ENCODE results near the gene CAPN11.

CAPN11 gene

DNA sequence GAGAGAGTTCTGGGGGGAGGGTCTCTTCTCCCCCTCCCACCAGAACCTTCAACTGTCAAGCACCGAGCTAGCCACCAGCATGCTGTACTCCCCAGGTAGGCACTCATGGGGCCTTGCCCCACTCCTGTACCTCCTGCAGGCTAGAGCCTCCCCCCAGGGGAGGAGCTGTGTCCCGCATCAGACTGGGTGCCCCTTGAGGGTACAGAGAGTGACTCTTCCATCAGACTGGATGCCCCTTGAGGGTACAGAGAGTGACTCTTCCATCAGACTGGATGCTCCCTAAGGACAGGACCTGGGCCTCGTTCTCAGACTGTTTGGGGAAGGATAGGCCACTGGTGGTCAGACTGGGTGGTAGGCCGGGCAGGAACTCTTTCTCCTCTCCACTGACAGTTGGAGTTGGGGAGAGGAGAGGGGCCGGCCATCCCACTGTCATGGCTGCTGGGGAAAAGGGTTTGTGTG lies at the start of gene CAPN11:
CAPN11 (plus strand) TSS at position 51 of the 459 bp plus-strand sequence; CDS start at position 80, 29 bp downstream.
- no peak for DNase-seq

GRCh38 chr6:44109212-44109611 lies 49.4 kb upstream of the CAPN11 start:
- DNase-seq = no peak

DNA sequence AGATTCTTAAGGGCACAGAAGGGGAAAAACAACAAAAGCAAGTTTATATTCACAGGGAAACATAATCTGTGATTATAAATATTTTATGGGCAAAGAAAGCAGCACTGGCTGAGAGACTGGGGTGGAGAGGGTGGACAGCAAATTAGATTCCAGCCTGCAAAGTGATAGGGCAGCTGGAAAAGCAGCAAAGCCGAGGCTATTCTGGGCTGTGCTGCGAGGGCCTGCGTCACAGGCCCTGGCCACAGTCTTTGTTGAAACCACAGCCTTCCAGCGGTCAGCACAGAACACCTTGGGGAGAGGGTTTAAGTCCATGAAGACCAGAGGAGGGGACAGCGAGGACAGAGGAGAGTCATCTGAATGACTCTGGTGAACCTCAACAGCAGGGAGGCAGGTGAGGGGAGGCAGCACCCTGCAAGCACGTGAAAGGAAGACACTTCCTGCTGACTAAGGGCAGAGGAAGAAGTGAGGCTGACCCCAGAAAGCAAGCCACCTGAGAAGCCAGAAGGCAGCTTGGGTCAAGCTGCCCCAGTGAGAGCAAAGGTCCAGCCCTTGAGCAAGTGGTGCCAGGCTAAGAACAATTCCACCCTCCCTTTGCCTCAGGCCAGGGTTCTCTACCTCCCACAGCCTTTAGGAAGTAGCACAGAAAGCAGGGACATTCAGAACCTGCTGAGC lies 48.5 kb upstream of the CAPN11 start:
- DNase-seq = no peak

DNA sequence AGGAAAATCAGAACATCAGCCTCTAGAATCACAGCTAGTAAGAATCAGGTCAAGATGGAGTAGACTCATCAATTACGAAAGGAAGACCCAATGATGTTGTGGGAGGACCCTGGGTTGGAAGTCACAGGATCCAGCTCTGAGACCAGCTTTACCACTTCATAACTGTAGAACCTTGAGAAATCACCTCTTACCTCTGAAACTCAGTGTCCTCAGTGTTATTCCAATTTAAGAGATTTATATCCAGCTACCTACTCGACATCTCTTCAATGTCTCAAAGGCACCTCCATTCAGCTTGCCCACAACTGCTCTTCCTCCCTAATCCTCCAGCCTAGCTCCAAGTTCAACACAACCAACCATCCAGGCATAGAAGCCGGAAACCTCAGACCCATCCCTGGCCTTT lies 47.7 kb upstream of the CAPN11 start:
- DNase-seq = no peak

DNA sequence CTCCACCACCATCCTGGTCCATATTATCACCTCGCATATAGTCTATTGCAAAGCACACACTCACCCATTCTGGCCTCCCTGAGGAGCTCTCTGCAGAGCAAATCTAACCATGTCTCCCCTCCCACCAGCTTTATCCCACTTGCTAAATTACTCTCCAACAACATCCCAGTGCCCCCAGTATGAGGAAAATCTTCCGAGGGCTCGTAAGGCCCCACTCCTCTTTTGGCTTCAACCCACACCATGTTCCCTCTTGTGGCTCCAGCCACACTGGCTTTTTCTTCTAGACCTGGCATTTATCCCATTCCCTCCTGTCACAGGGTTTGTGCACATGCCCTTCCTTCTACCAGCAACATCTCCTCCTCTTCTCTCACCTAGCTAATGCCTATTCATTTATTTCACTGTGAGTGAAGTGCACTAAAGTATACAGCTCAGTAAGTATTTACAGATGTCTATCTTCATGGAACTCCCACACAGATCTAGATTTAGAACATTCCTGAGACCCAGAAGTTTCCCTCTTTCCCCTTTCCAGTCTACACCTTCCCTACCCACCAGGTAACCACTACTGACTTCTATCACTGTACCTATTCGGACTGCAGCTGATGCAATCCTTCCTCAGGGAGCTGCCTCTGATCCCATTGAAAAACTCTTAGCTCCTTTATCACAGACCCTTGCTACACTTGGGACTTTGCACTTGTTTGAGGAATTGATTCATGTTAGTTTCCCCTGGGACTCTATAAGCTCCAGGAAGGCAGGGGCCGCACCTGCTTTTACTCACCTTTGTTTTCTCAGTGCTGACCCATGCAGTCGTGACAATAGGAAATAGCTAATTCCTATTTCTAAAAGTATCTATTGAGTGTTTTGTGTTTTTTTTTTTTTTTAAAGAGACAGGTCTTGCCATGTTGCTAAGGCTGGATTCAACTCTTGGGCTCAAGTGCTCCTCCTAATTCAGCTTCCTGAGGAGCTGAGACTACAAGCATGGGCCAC lies 46.9 kb upstream of the CAPN11 start:
- DNase-seq = no peak

DNA sequence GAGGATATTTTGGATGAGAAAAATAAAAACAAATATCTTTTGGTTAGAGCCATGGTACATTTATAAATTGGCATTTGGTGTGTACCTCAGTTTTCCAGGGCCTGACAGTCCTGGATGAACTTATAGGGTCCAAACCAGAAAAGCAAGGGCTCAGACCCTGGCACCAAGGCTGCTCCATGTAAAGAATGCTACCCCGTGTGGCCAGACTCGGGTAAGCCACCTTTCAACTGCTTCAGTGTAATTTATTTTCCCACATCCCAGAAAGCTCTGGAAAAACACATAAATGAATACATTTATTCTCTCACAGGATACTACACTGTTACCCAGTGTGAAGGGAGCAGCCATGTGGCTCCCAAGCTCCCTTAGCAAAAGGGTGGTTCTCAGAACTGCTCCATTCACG lies 45.2 kb upstream of the CAPN11 start:
- no peak for DNase-seq

GRCh38 chr6:44115866-44116265 lies 42.8 kb upstream of the CAPN11 start:
- no peak for DNase-seq

- DNase-seq = no peak
These were observed 41.8 kb upstream of the CAPN11 start for GRCh38 chr6:44116641-44117382.

DNA sequence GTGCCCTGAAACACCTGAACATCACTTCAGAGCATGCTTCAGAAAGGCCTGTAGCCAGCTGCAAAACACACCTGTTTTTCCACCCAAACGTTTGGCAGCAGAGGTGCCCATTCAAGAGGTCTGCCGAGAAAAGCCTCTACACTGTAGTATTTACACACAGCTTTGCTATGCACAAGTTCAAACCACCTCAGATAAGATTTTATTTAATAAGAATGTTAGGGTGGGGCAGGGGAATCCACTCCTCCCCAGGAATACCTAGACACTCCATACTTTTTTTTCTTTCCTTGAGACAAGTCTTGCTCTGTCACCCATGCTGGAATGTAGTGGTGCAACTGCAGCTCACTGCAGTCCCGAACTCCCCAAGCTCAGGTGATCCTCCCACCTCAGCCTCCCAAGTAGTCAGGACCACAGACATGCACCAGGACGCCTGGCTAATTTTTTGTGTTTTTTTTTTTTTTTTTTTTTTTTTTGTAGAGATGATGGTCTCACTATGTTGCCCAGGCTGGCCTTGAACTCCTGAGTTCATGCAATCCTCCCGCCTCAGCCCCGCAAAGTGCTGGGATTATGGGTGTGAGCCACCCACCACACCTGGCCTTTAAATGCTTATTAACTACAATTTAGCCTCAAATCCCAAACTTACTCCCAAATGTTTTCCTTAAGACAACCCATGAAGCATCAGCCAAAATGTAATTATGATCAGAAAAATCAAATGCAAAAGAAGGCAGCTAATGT lies 41.1 kb upstream of the CAPN11 start:
- DNase-seq = no peak

- DNase-seq = no peak
These were observed 38.8 kb upstream of the CAPN11 start for GRCh38 chr6:44119704-44120262.

- DNase-seq = no peak
These were observed 37.8 kb upstream of the CAPN11 start for GRCh38 chr6:44120692-44121443.

GRCh38 chr6:44122801-44123200 lies 35.8 kb upstream of the CAPN11 start:
- DNase-seq = no peak

GRCh38 chr6:44123544-44123943 lies 35.1 kb upstream of the CAPN11 start:
- no peak for DNase-seq

- DNase-seq = peak in 1 of 2 experiments; percentile 15
These were observed 32.1 kb upstream of the CAPN11 start for GRCh38 chr6:44126320-44127149.

- peak; percentile 75 to 90 for DNase-seq
These were observed 31.2 kb upstream of the CAPN11 start, which contains the start of the genes MRPL14 and TMEM63B for GRCh38 chr6:44127186-44128019. MRPL14 (minus strand) TSS chr6:44127452; CDS start chr6:44116611, 10,841 bp downstream. TMEM63B (plus strand) TSS chr6:44127554; CDS start chr6:44134585, 7,031 bp downstream.

- no peak for DNase-seq
These were observed 30.4 kb upstream of the CAPN11 start for GRCh38 chr6:44128020-44128917.

DNA sequence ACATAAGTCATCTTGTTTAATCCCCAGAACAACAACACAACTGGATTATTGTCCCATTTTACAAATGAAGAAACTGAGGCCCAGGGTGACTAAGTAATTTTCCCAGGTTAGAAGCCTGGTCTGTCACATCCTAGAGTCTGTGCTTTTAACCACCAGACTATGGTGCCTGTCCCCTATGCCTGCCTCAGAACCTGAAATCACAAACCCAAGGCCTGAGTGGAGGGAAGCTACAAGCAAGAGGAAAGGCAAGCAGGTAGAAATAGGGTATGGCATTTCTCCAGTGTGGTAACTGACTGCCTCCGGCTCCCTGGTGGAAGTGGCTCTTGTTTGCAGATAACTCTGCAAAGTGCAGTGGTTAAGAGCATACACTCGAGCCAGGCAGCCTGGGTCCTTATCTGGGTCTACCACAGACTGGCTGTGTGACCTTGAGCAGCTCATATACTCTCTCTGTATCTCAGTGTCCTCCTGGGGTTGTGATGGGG lies 28.7 kb upstream of the CAPN11 start:
- DNase-seq = no peak

GRCh38 chr6:44131892-44132291 lies 26.7 kb upstream of the CAPN11 start:
- DNase-seq = peak; percentile 44 to 50

Data from NCI-H2081 (cell line).